IgD-negative memory B cell (primary cell): Measurements from ENCODE around the gene MAGI1. TPM values are rescaled to one million over a fixed set of nuclear protein-coding genes. Genes with fewer than 3 reads are reported as not detected.

Source experiments
- H3K27ac Mint-ChIP-seq, 3 donors: one replicate each; pipeline ENCODE4 v1.8.0; 2020 to 2022; ENCODE audit warnings: mild to moderate bottlenecking in 3 of 3, mixed read lengths in 3 of 3, moderate library complexity in 1 of 3
- H3K27me3 Mint-ChIP-seq: one replicate; pipeline ENCODE4 v1.8.0; 2021; ENCODE audit warnings: mixed read lengths
- H3K36me3 Mint-ChIP-seq: one replicate; pipeline ENCODE4 v1.8.0; 2020; ENCODE audit warnings: mild to moderate bottlenecking, mixed read lengths
- H3K4me1 Mint-ChIP-seq, 3 donors: one replicate each; pipeline ENCODE4 v1.8.0; 2020 to 2022; ENCODE audit warnings: mixed read lengths in 3 of 3, mild to moderate bottlenecking in 1 of 3
- H3K4me3 Mint-ChIP-seq, 4 donors: one replicate each; pipeline ENCODE4 v1.8.0; 2020 to 2022; ENCODE audit warnings: mild to moderate bottlenecking in 4 of 4, mixed read lengths in 4 of 4, moderate library complexity in 3 of 4
- H3K9me3 Mint-ChIP-seq, 3 donors: one replicate each; pipeline ENCODE4 v1.8.0; 2020 to 2021; ENCODE audit warnings: mixed read lengths in 3 of 3, mild to moderate bottlenecking in 1 of 3
- polyA plus RNA-seq: library from polyadenylated mRNA; unstranded; fragments of 300-500 nt; fragmentation: Illumina TruSeq; gene quantifications from one replicate; pipeline ENCODE4 v1.2.3, GENCODE V29; 2021

The MAGI1 gene
- polyA plus RNA-seq, 1 donor from 2014 or later = 1.3 TPM

GRCh38 chr3:65961128-65961527, 77.6 kb downstream of the MAGI1 start:
- Mint-ChIP-seq H3K9me3 (peaks cover 0 to 3% (median 2%) of the 10 kb centered on the region in 3 donors), H3K36me3 (no peaks in the 10 kb centered on the region), H3K4me1 (no peaks in the 10 kb centered on the region), H3K27me3 (no peaks in the 10 kb centered on the region), H3K27ac (no peak overlapping the region), H3K4me3 (no peak overlapping the region)

GRCh38 chr3:65960087-65960486, 78.6 kb downstream of the MAGI1 start:
- Mint-ChIP-seq H3K4me3 (no peak overlapping the region), H3K36me3 (no peaks in the 10 kb centered on the region), H3K27ac (no peak overlapping the region), H3K4me1 (no peaks in the 10 kb centered on the region), H3K9me3 (peaks cover 0 to 3% (median 2%) of the 10 kb centered on the region in 3 donors), H3K27me3 (no peaks in the 10 kb centered on the region)

- Mint-ChIP-seq H3K9me3 (peaks cover 0 to 3% (median 2%) of the 10 kb centered on the region in 3 donors), H3K36me3 (no peaks in the 10 kb centered on the region), H3K27ac (peak overlapping the region in 1 of 3 donors; percentile 2)
These were observed 80.5 kb downstream of the MAGI1 start for GRCh38 chr3:65958216-65958615.

GRCh38 chr3:65955792-65956477, 82.8 kb downstream of the MAGI1 start:
- Mint-ChIP-seq H3K4me1 (no peaks in the 10 kb centered on the region), H3K4me3 (no peak overlapping the region), H3K9me3 (peaks cover 0 to 3% (median 2%) of the 10 kb centered on the region in 3 donors), H3K27me3 (no peaks in the 10 kb centered on the region), H3K27ac (no peak overlapping the region), H3K36me3 (no peaks in the 10 kb centered on the region)

More at GRCh38 chr3:65958216-65958615, 80.5 kb downstream of the MAGI1 start:
- Mint-ChIP-seq H3K4me1 (no peaks in the 10 kb centered on the region), H3K27me3 (no peaks in the 10 kb centered on the region), H3K4me3 (no peak overlapping the region)

GRCh38 chr3:65953881-65954733, 84.6 kb downstream of the MAGI1 start:
- Mint-ChIP-seq H3K9me3 (peaks cover 0 to 2% (median 0%) of the 10 kb centered on the region in 3 donors), H3K27ac (no peak overlapping the region), H3K36me3 (no peaks in the 10 kb centered on the region), H3K4me1 (peaks cover 0 to 1% (median 0%) of the 10 kb centered on the region in 3 donors), H3K27me3 (no peaks in the 10 kb centered on the region), H3K4me3 (no peak overlapping the region)

GRCh38 chr3:65953301-65953812, 85.4 kb downstream of the MAGI1 start:
- no peak overlapping the region for H3K4me3 Mint-ChIP-seq
- H3K36me3 Mint-ChIP-seq = no peaks in the 10 kb centered on the region

GRCh38 chr3:65952842-65953241, 85.9 kb downstream of the MAGI1 start:
- H3K27ac Mint-ChIP-seq = no peak overlapping the region
- no peak overlapping the region for H3K4me3 Mint-ChIP-seq

More at GRCh38 chr3:65953301-65953812, 85.4 kb downstream of the MAGI1 start:
- peaks cover 0 to 1% (median 0%) of the 10 kb centered on the region in 3 donors for H3K4me1 Mint-ChIP-seq
- no peaks in the 10 kb centered on the region for H3K27me3 Mint-ChIP-seq
- no peak overlapping the region for H3K27ac Mint-ChIP-seq
- H3K9me3 Mint-ChIP-seq = no peaks in the 10 kb centered on the region

GRCh38 chr3:65951836-65952505, 86.7 kb downstream of the MAGI1 start:
- Mint-ChIP-seq H3K36me3 (no peaks in the 10 kb centered on the region), H3K9me3 (no peaks in the 10 kb centered on the region), H3K4me1 (peaks cover 0 to 1% (median 0%) of the 10 kb centered on the region in 3 donors), H3K4me3 (no peak overlapping the region), H3K27ac (no peak overlapping the region), H3K27me3 (no peaks in the 10 kb centered on the region)

More at GRCh38 chr3:65952842-65953241, 85.9 kb downstream of the MAGI1 start:
- H3K4me1 Mint-ChIP-seq = peaks cover 0 to 1% (median 0%) of the 10 kb centered on the region in 3 donors
- no peaks in the 10 kb centered on the region for H3K36me3 Mint-ChIP-seq
- H3K9me3 Mint-ChIP-seq = no peaks in the 10 kb centered on the region
- H3K27me3 Mint-ChIP-seq = no peaks in the 10 kb centered on the region

GRCh38 chr3:65950340-65951326, 88.1 kb downstream of the MAGI1 start:
- Mint-ChIP-seq H3K36me3 (no peaks in the 10 kb centered on the region), H3K4me1 (peaks cover 0 to 1% (median 0%) of the 10 kb centered on the region in 3 donors), H3K4me3 (no peak overlapping the region), H3K9me3 (no peaks in the 10 kb centered on the region), H3K27ac (no peak overlapping the region), H3K27me3 (no peaks in the 10 kb centered on the region)

GRCh38 chr3:65948841-65949573, 89.7 kb downstream of the MAGI1 start:
- H3K9me3 Mint-ChIP-seq = no peaks in the 10 kb centered on the region
- no peaks in the 10 kb centered on the region for H3K27me3 Mint-ChIP-seq
- H3K36me3 Mint-ChIP-seq = no peaks in the 10 kb centered on the region
- H3K27ac Mint-ChIP-seq = no peak overlapping the region
- no peak overlapping the region for H3K4me3 Mint-ChIP-seq
- H3K4me1 Mint-ChIP-seq = peaks cover 0 to 1% (median 0%) of the 10 kb centered on the region in 3 donors

GRCh38 chr3:65946438-65946837, 92.3 kb downstream of the MAGI1 start:
- H3K4me1 Mint-ChIP-seq = peaks cover 0 to 1% (median 0%) of the 10 kb centered on the region in 3 donors
- no peaks in the 10 kb centered on the region for H3K27me3 Mint-ChIP-seq
- H3K27ac Mint-ChIP-seq = no peak overlapping the region
- peaks cover 0 to 2% (median 0%) of the 10 kb centered on the region in 3 donors for H3K9me3 Mint-ChIP-seq
- no peaks in the 10 kb centered on the region for H3K36me3 Mint-ChIP-seq
- H3K4me3 Mint-ChIP-seq = no peak overlapping the region

- peaks cover 0 to 2% (median 0%) of the 10 kb centered on the region in 3 donors for H3K9me3 Mint-ChIP-seq
These were observed 92.8 kb downstream of the MAGI1 start for GRCh38 chr3:65945953-65946352.

GRCh38 chr3:65945480-65945879, 93.2 kb downstream of the MAGI1 start:
- peaks cover 0 to 1% (median 0%) of the 10 kb centered on the region in 3 donors for H3K4me1 Mint-ChIP-seq
- H3K9me3 Mint-ChIP-seq = peaks cover 0 to 2% (median under 1%) of the 10 kb centered on the region in 3 donors
- H3K27ac Mint-ChIP-seq = no peak overlapping the region
- no peak overlapping the region for H3K4me3 Mint-ChIP-seq
- no peaks in the 10 kb centered on the region for H3K27me3 Mint-ChIP-seq
- no peaks in the 10 kb centered on the region for H3K36me3 Mint-ChIP-seq

More at GRCh38 chr3:65945953-65946352, 92.8 kb downstream of the MAGI1 start:
- H3K27me3 Mint-ChIP-seq = no peaks in the 10 kb centered on the region
- H3K4me1 Mint-ChIP-seq = peaks cover 0 to 1% (median 0%) of the 10 kb centered on the region in 3 donors
- H3K4me3 Mint-ChIP-seq = no peak overlapping the region
- H3K36me3 Mint-ChIP-seq = no peaks in the 10 kb centered on the region
- H3K27ac Mint-ChIP-seq = no peak overlapping the region
